AG04449 (cell line): Measurements from ENCODE around the gene ITPRID1.

Experiments used
- CTCF ChIA-PET: fragments of 350-600 bp; formaldehyde crosslinking; extraction: SDS; loops from one replicate; lab custom pipeline; 2021; ENCODE audit warnings: antibody characterized with exemption; lab: Yijun Ruan, JAX
- POLR2A ChIA-PET: fragments of 400-600, 350-600 bp; formaldehyde crosslinking; extraction: SDS; loops from one replicate; lab custom pipeline; 2020; ENCODE audit warnings: antibody characterized with exemption, inconsistent platforms; lab: Yijun Ruan, JAX
- DNase-seq: peaks from one replicate; pipeline ENCODE4 v3.0.0-alpha.2; 2010; ENCODE audit warnings: low read depth, low spot score
- H3K4me3 ChIP-seq: 2 replicates; pipeline ENCODE4 v1.5.1; 2011; ENCODE audit warnings: low read depth, mild to moderate bottlenecking, control low read depth, low read length
- CTCF ChIP-seq: IDR thresholded peaks from one replicate; pipeline ENCODE4 v1.5.1; 2011; ENCODE audit warnings: mild to moderate bottlenecking, moderate library complexity, low read length, control low read depth, inconsistent platforms; ENCODE audit not compliant: insufficient read depth; ENCODE audit errors: missing control alignments

ITPRID1 gene

DNA sequence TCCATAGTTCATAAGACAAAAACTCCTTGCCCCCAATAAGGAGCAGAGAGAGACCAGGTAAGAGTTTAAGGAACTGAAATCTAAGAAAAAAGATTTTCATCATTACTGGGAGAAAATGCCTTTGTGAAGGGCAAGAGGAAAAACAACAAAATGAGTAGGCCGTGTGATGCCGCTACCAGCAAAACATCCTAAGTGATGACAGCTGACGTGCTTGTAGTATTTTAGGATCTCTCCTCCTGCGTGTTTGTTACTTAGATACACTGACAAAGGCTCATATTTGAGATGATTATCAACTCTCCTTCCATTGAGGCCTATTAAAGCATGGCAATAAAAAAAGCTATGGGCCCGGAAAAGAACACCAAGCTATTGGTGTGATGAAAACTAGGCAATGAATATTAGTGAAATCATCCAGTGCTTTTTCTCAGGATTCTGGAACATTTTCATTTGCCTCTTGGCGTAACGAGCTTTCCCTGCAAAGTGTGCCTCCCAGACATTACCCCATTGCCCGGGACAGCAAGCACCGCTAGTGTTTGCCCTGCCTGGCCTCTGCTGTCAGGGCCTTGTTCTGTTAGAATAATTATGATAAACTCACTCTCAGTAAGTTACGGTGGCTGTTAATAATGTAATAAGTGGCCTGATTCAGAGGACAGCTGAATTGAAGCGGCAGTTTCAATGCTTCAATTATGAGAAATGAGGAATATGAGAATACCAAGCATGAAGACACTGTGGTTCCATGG, 36.8 kb upstream of the ITPRID1 start:
- POLR2A ChIA-PET: no interaction called here
- CTCF ChIA-PET: no interaction called here
- H3K4me3 ChIP-seq: no peak overlapping the region
- no peak for TF ChIP-seq CTCF
- no peak for DNase-seq

- POLR2A ChIA-PET: no interaction called here
Measured at GRCh38 chr7:31478018-31478417, 35.9 kb upstream of the ITPRID1 start.

GRCh38 chr7:31478721-31479120, 35.2 kb upstream of the ITPRID1 start:
- POLR2A ChIA-PET: no interaction called here
- CTCF ChIA-PET: no interaction called here

More at GRCh38 chr7:31478018-31478417, 35.9 kb upstream of the ITPRID1 start:
- no peak overlapping the region for H3K4me3 ChIP-seq
- no peak for DNase-seq
- no peak for TF ChIP-seq CTCF
- CTCF ChIA-PET: no interaction called here

DNA sequence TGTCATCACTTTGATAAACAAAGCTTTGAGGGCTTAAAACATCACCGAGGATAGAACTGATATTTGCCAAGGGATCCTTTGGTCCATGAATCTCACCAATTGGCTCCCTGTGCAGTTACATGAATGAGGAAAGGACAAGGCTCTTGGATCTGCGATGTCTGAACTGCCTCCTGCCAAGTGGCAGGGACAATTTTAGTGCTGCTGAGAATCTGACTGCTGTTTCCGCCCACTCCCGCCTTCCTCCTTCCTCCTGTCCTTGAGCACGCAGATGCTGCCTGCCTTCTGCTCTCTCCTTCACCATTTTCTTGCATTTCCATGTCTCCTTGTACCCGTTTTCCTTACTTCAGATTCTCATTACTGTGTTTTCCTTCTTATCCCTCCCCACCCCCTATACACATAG, 26.8 kb upstream of the ITPRID1 start:
- no peak for DNase-seq
- POLR2A ChIA-PET: no interaction called here
- no peak for TF ChIP-seq CTCF
- no peak overlapping the region for H3K4me3 ChIP-seq
- CTCF ChIA-PET: no interaction called here

More at GRCh38 chr7:31478721-31479120, 35.2 kb upstream of the ITPRID1 start:
- TF ChIP-seq CTCF: no peak
- H3K4me3 ChIP-seq: no peak overlapping the region
- DNase-seq: no peak

- POLR2A ChIA-PET: no interaction called here
- DNase-seq: no peak
- H3K4me3 ChIP-seq: no peak overlapping the region
- CTCF ChIA-PET: no interaction called here
- TF ChIP-seq CTCF: no peak
Measured at GRCh38 chr7:31487476-31487875, 26.4 kb upstream of the ITPRID1 start.

DNA sequence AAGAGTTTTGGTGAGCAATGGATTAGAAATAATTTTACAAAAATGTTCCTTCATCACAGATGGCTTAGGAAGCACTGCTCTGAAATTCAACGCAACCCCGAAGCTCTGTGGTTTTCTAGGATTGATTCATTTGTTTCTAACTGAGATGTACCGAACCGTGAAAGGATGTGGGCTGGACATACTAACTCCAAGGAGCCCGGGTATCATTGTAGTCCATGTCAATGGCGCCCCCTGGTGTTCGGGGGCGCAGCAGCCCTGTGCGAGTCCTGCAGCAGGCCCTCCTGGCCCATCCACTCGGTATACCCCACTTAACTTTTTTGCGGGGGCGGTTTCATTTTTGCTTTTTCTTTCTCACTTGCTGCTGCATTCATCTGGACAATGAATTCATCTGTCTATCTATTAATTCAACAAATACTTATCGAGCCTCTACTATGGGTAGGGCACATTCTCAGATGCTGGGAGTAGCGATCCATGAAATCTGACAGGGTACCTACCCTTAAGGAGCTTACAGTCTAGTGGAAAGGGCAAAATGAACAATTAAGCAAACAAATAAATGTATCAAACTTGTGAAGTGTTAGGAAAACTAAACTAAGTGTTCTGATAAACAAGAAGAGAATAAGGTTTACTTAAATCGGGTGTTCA, 25.2 kb upstream of the ITPRID1 start:
- H3K4me3 ChIP-seq: no peak overlapping the region
- peak; percentile 58 for TF ChIP-seq CTCF
- ChIA-PET CTCF (interaction anchor here (0.6 to 1.6 kb wide), 3 partner anchors 8 to 45 kb away, joined by 3 to 5 read pairs (median 4); no protein-coding TSS in a partner anchor), POLR2A (no interaction called here)
- DNase-seq: no peak
